IMR-90 (cell line): ENCODE results near the gene PEX5L. TPM values are rescaled to one million over a fixed set of nuclear protein-coding genes. Genes with fewer than 3 reads are reported as not detected.

Source experiments
- ATAC-seq: fragments of 200-7000 bp; cut with Tn5 transposase; 2 replicates; pipeline ENCODE4 v1.9.1; 2020; ENCODE audit warnings: low read depth, mild to moderate bottlenecking, moderate library complexity
- BruUV-seq: library from RNA; stranded (reverse); fragments of 400-500 nt; replicated peaks from 2 replicates; lab custom pipeline; 2021; lab: Mats Ljungman, UMichigan
- CTCF ChIA-PET: fragments of 300-600 bp; formaldehyde crosslinking; extraction: SDS; loops from one replicate; lab custom pipeline; 2021; ENCODE audit warnings: antibody characterized with exemption; lab: Yijun Ruan, JAX
- POLR2A ChIA-PET: fragments of 300-600 bp; sonication (Branson Sonifier 250); formaldehyde crosslinking; loops from one replicate; lab custom pipeline; 2022; ENCODE audit warnings: antibody characterized with exemption; ENCODE audit not compliant: unreplicated experiment; lab: Charles Lee
- DNase-seq: peaks from one replicate; pipeline ENCODE4 v3.0.0; 2013
- H2AFZ ChIP-seq: replicated peaks from 2 replicates; pipeline ENCODE3; 2013; ENCODE audit warnings: low read length, mild to moderate bottlenecking; ENCODE audit not compliant: poor library complexity
- H2AK5ac ChIP-seq: 2 replicates; pipeline ENCODE4 v1.6.1; 2013; ENCODE audit warnings: low read depth, low read length, inconsistent platforms
- H2AK9ac ChIP-seq: replicated peaks from 2 replicates; pipeline ENCODE3; 2013; ENCODE audit warnings: mild to moderate bottlenecking, low read depth, low read length, moderate library complexity; ENCODE audit not compliant: poor library complexity
- H2BK120ac ChIP-seq: 2 replicates; pipeline ENCODE4 v1.6.1; 2013; ENCODE audit warnings: low read depth, low read length, inconsistent platforms
- H2BK15ac ChIP-seq: 3 replicates; pipeline ENCODE4 v1.6.1; 2013; ENCODE audit warnings: low read depth, low read length, inconsistent platforms
- H2BK20ac ChIP-seq: 2 replicates; pipeline ENCODE4 v1.6.1; 2013; ENCODE audit warnings: low read depth, mild to moderate bottlenecking, inconsistent platforms, low read length, moderate library complexity
- H2BK5ac ChIP-seq: 2 replicates; pipeline ENCODE4 v1.6.1; 2013; ENCODE audit warnings: mild to moderate bottlenecking, low read depth, low read length, inconsistent platforms; ENCODE audit not compliant: poor library complexity, severe bottlenecking
- H3K14ac ChIP-seq: replicated peaks from 2 replicates; pipeline ENCODE4 v1.6.1; 2013; ENCODE audit warnings: low read depth, low read length, inconsistent platforms
- H3K18ac ChIP-seq: 2 replicates; pipeline ENCODE4 v1.6.1; 2013; ENCODE audit warnings: low read depth, low read length, control low read depth
- H3K23ac ChIP-seq: 2 replicates; pipeline ENCODE4 v1.6.1; 2013; ENCODE audit warnings: low read depth, low read length, inconsistent platforms
- H3K27ac ChIP-seq: 2 replicates; pipeline ENCODE4 v1.5.1; 2013; ENCODE audit warnings: mild to moderate bottlenecking, control low read depth, low read length; ENCODE audit not compliant: insufficient read depth
- H3K27me3 ChIP-seq: 2 replicates; pipeline ENCODE4 v1.6.1; 2013; ENCODE audit warnings: low read length; ENCODE audit not compliant: control insufficient read depth, insufficient read depth
- H3K36me3 ChIP-seq: 2 replicates; pipeline ENCODE4 v1.6.1; 2013; ENCODE audit warnings: low read length, mixed read lengths; ENCODE audit not compliant: control insufficient read depth, insufficient read depth
- H3K4ac ChIP-seq: 2 replicates; pipeline ENCODE4 v1.6.1; 2013; ENCODE audit warnings: low read depth, low read length, inconsistent platforms
- H3K4me1 ChIP-seq: 2 replicates; pipeline ENCODE4 v1.6.1; 2013; ENCODE audit warnings: low read length, mixed read lengths; ENCODE audit not compliant: control insufficient read depth, insufficient read depth
- H3K4me2 ChIP-seq: 2 replicates; pipeline ENCODE4 v1.6.1; 2013; ENCODE audit warnings: low read depth, mild to moderate bottlenecking, control low read depth, low read length, moderate library complexity
- H3K4me3 ChIP-seq: 2 replicates; pipeline ENCODE4 v1.5.1; 2013; ENCODE audit warnings: low read depth, mild to moderate bottlenecking, control low read depth, low read length, moderate library complexity; ENCODE audit not compliant: insufficient read depth
- H3K56ac ChIP-seq: 2 replicates; pipeline ENCODE4 v1.6.1; 2013; ENCODE audit warnings: low read length, inconsistent platforms; ENCODE audit not compliant: insufficient read depth; ENCODE audit errors: extremely low read depth
- H3K79me1 ChIP-seq, 2 experiments: 2 replicates each; pipeline ENCODE4 v1.6.1; 2013; ENCODE audit warnings: low read length in 2 of 2, inconsistent platforms in 1 of 2, low read depth in 1 of 2
- H3K9ac ChIP-seq: 2 replicates; pipeline ENCODE4 v1.6.1; 2013; ENCODE audit warnings: low read depth, low read length, control low read depth
- H3K9me1 ChIP-seq: 2 replicates; pipeline ENCODE4 v1.6.1; 2013; ENCODE audit warnings: low read length, inconsistent platforms; ENCODE audit not compliant: insufficient read depth
- H3K9me3 ChIP-seq: 2 replicates; pipeline ENCODE4 v1.6.1; 2013; ENCODE audit warnings: low read length; ENCODE audit not compliant: control insufficient read depth, insufficient read depth
- H4K20me1 ChIP-seq: 2 replicates; pipeline ENCODE4 v1.6.1; 2013; ENCODE audit warnings: low read length, inconsistent platforms; ENCODE audit not compliant: insufficient read depth
- H4K5ac ChIP-seq: 2 replicates; pipeline ENCODE4 v1.6.1; 2013; ENCODE audit warnings: mild to moderate bottlenecking, low read depth, low read length, control low read depth
- H4K8ac ChIP-seq, 2 experiments: 2 replicates each; pipeline ENCODE4 v1.6.1; 2013; ENCODE audit warnings: low read depth in 2 of 2, low read length in 2 of 2, control low read depth in 1 of 2, inconsistent platforms in 1 of 2
- H4K91ac ChIP-seq: 2 replicates; pipeline ENCODE4 v1.6.1; 2013; ENCODE audit warnings: low read depth, low read length, inconsistent platforms; ENCODE audit not compliant: insufficient read depth
- CHD1 ChIP-seq: IDR thresholded peaks from 2 replicates; pipeline ENCODE4 v1.6.1; 2012; ENCODE audit warnings: low read depth, low read length, improper control_type of control experiment
- CTCF ChIP-seq: conservative IDR thresholded peaks from 2 replicates; pipeline ENCODE4 v1.5.1; 2012; ENCODE audit warnings: mild to moderate bottlenecking, low read depth, low read length, improper control_type of control experiment
- ELK1 ChIP-seq: fragments of 150-350 bp; IDR thresholded peaks from 2 replicates; pipeline ENCODE4 v1.6.1; 2016; ENCODE audit warnings: low read depth, mild to moderate bottlenecking, low read length, moderate library complexity, borderline replicate concordance
- FOS ChIP-seq: fragments of 150-350 bp; IDR thresholded peaks from 2 replicates; pipeline ENCODE4 v1.6.1; 2016; ENCODE audit warnings: low read depth, low read length
- MAZ ChIP-seq: IDR thresholded peaks from 2 replicates; pipeline ENCODE4 v1.6.1; 2012; ENCODE audit warnings: low read depth, mild to moderate bottlenecking, low read length, improper control_type of control experiment, moderate library complexity, borderline replicate concordance
- POLR2A ChIP-seq: IDR thresholded peaks from 2 replicates; pipeline ENCODE4 v1.6.1; 2012; ENCODE audit warnings: mild to moderate bottlenecking, low read depth, low read length
- RCOR1 ChIP-seq: IDR thresholded peaks from 2 replicates; pipeline ENCODE4 v1.6.1; 2012; ENCODE audit warnings: mild to moderate bottlenecking, low read length, improper control_type of control experiment; ENCODE audit not compliant: insufficient replicate concordance
- USF2 ChIP-seq: fragments of 150-350 bp; IDR thresholded peaks from 2 replicates; pipeline ENCODE4 v1.6.1; 2017; ENCODE audit warnings: mild to moderate bottlenecking, antibody characterized with exemption, low read length, low read depth
- WGBS, 2 experiments: methylation state at CpG; one replicate each; pipeline versions ENCODE4 v1.1.5 to v1.1.7; 2013; ENCODE audit warnings: missing lambda C conversion rate in 2 of 2; ENCODE audit not compliant: insufficient read length in 1 of 2; ENCODE audit errors: extremely low coverage in 2 of 2; 5-methylcytosine and 5-hydroxymethylcytosine counted together
- dilution Hi-C: fragments of 300-500 bp; cut with HindIII; formaldehyde crosslinking; loops from one replicate; pipeline ENCODE4 v1.14.3; 2018; ENCODE audit warnings: low sequenced_read_pairs; ENCODE audit not compliant: unreplicated experiment
- in situ Hi-C: fragments of 300-500 bp; cut with MboI; formaldehyde crosslinking; loops from 3 replicates; pipeline ENCODE4 v1.14.3; 2019; ENCODE audit warnings: low sequenced_read_pairs, inconsistent platforms, mixed read lengths
- intact Hi-C: fragments of 100-400 bp; cut with micrococcal nuclease; formaldehyde crosslinking; loops from 2 replicates; pipeline ENCODE4 v1.10.0; 2022
- polyA plus RNA-seq, 3 experiments: library from polyadenylated mRNA; depleted of rRNA; stranded (reverse); fragments of >200 nt; gene quantifications; 2 replicates each; pipeline ENCODE4 v1.2.3, GENCODE V29; 2012; ENCODE audit warnings: low replicate concordance in 1 of 3
- total RNA-seq: library from RNA; depleted of rRNA; stranded (reverse); fragments of >200 nt; gene quantifications from 2 replicates; pipeline ENCODE4 v1.2.3, GENCODE V29; 2012

Gene PEX5L
- total and polyA plus RNA-seq, 2 of the 4 experiments (the other 2 are of a cell fraction): not detected

DNA sequence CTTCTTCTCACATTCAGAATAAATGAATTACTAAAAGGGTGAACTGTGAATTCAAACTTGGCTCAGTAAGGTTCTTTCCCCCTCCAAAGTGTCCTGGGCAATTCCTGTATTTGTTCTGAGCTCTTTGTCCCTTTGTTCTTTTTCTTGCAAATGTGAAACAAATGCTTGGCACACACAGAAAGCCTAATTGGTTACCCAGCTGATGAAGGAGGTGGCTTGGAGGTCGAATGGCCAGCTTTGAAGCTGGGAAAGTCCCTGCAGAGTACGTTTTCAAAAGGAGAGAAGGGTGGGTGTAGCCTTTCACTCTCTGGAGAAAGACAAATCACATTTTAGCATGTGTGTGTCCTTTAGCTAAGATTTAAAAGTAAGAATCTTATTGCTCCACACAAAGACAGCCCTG lies 154.4 kb downstream of the PEX5L start:
- Histone ChIP-seq H2AK5ac (no peak overlapping the region), H3K27me3 (no peaks in the 10 kb centered on the region; the same call in 1 of the 2 replicates), H4K8ac (no peak overlapping the region), H2AK9ac (no peak overlapping the region), H4K5ac (no peak overlapping the region), H3K4me3 (no peak overlapping the region), H3K4ac (no peak overlapping the region), H3K9me3 (no peaks in the 10 kb centered on the region), H3K4me1 (no peaks in the 10 kb centered on the region), H2BK15ac (no peak overlapping the region), H2BK5ac (no peak overlapping the region), H3K23ac (no peak overlapping the region), H3K4me2 (no peak overlapping the region), H2BK20ac (no peak overlapping the region), H3K27ac (no peak overlapping the region), H3K18ac (no peak overlapping the region), H2AFZ (no peak overlapping the region), H2BK120ac (no peak overlapping the region), H3K14ac (no peak overlapping the region), H3K36me3 (no peaks in the 10 kb centered on the region), H4K91ac (no peak overlapping the region), H3K79me1 (no peaks in the 10 kb centered on the region), H3K9me1 (no peaks in the 10 kb centered on the region), H4K20me1 (no peaks in the 10 kb centered on the region), H3K56ac (no peak overlapping the region), H3K9ac (no peak overlapping the region)
- in situ Hi-C loops: no loop called here
- WGBS, 2 experiments: no CpG with 5 or more reads among the region's 2 CpGs
- no peak for ATAC-seq
- no peak for DNase-seq
- TF ChIP-seq POLR2A (no peak), USF2 (no peak), CTCF (no peak), ELK1 (no peak), MAZ (no peak), CHD1 (no peak), FOS (no peak), RCOR1 (no peak)
- ChIA-PET CTCF (interaction anchor here (0.9 to 1.0 kb wide), 2 partner anchors 12 to 13 kb away, joined by 3 to 4 read pairs; no protein-coding TSS in a partner anchor), POLR2A (interaction anchor here (0.6 kb wide), 1 partner anchor 24 kb away, joined by 3 read pairs; no protein-coding TSS in a partner anchor)
- no TSS peak for BruUV-seq
- dilution Hi-C loops: no loop called here
- intact Hi-C loops: no loop called here
